EH (cell line): ENCODE data around the gene EIF5.

Source experiments
- DNase-seq: peaks from one replicate; pipeline ENCODE4 v3.0.0-alpha.2; 2015; ENCODE audit warnings: low read depth

The EIF5 gene

GRCh38 chr14:103393676-103394626, 59.9 kb downstream of the EIF5 start:
- peak; percentile 74 for DNase-seq
